Chondrocyte (in vitro differentiated cells): ENCODE measurements around the gene RAD17. TPM values are rescaled to one million over a fixed set of nuclear protein-coding genes. Genes with fewer than 3 reads are reported as not detected.
A peak's percentile ranks its signal among the peaks of the same experiment; 100 is the strongest.

Source experiments
- DNase-seq: peaks from one replicate; pipeline ENCODE4 v3.0.0; 2021; ENCODE audit warnings: mixed read lengths, low spot score
- H3K27ac Mint-ChIP-seq: one replicate; pipeline ENCODE4 v1.8.0; 2021; ENCODE audit warnings: mild to moderate bottlenecking, moderate library complexity, mixed read lengths; ENCODE audit not compliant: unreplicated experiment
- H3K27me3 Mint-ChIP-seq: 2 replicates; pipeline ENCODE4 v1.8.0; 2021; ENCODE audit warnings: low read depth, mixed read lengths
- H3K36me3 Mint-ChIP-seq: 2 replicates; pipeline ENCODE4 v1.8.0; 2021; ENCODE audit warnings: low read depth, mixed read lengths
- H3K4me1 Mint-ChIP-seq: 2 replicates; pipeline ENCODE4 v1.8.0; 2021; ENCODE audit warnings: low read depth, mild to moderate bottlenecking, mixed read lengths
- H3K4me3 Mint-ChIP-seq: one replicate; pipeline ENCODE4 v1.8.0; 2021; ENCODE audit warnings: mild to moderate bottlenecking, moderate library complexity, mixed read lengths; ENCODE audit not compliant: unreplicated experiment
- H3K9me3 Mint-ChIP-seq: 2 replicates; pipeline ENCODE4 v1.8.0; 2021; ENCODE audit warnings: low read depth, mixed read lengths
- CTCF ChIP-seq: fragments of 200-600 bp; sonication (generic); IDR thresholded peaks from 2 replicates; pipeline ENCODE4 v1.5.0; 2021; ENCODE audit warnings: antibody characterized with exemption, mild to moderate bottlenecking, moderate library complexity
- total RNA-seq: library from RNA; stranded (reverse); gene quantifications from 3 replicates; pipeline ENCODE4 v1.2.1, GENCODE V29; 2021

RAD17 gene
- total RNA-seq, 1 donor from 2014 or later = 25.3 TPM

DNA sequence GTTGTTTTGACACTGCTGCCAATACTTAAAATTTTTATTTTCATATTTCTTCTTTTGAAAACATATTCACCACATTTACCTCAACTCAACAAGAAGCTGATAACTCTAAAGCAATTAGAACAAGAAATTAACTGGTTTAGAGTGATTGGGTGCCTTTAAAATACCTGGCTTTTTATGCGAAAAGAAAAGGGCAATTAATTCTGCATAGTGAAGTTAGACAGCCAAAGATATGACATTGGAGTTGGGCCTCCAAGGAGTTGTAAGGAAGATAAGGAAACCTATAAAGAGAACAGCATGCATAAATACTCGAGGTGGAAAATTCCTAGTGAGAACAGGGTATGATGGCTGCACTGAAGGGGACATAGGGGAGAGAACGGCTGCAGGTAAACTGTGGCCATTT, 9.9 kb upstream of the RAD17 start:
- Mint-ChIP-seq H3K36me3 (peaks cover 6% of the 10 kb centered on the region), H3K27me3 (no peaks in the 10 kb centered on the region), H3K4me3 (no peak overlapping the region), H3K4me1 (peaks cover 4% of the 10 kb centered on the region), H3K9me3 (no peaks in the 10 kb centered on the region), H3K27ac (no peak overlapping the region)
- DNase-seq = no peak
- TF ChIP-seq CTCF = no peak

DNA sequence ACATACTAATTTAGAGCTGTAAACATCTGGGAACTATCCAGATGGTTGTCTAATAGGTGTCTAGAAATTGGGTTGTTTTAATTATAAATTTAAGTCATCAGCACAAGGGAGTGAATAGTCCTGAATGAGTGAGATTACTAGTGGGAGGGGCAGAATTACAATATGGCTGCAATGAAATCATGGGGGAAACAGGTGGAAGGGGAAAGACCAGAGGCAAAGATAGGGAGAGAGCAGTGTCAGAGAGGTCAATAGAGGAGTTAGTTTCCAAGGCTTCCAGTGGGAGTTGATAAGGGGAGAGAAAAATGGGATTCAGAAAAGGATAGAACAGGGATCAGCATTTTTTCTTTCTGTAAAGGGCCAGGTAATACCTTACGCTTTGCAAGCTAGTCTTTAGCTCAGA, 9.2 kb upstream of the RAD17 start:
- H3K36me3 Mint-ChIP-seq = peaks cover 11% of the 10 kb centered on the region
- no peak for DNase-seq
- no peak for TF ChIP-seq CTCF
- no peaks in the 10 kb centered on the region for H3K9me3 Mint-ChIP-seq
- peaks cover 4% of the 10 kb centered on the region for H3K4me1 Mint-ChIP-seq
- no peak overlapping the region for H3K4me3 Mint-ChIP-seq
- no peaks in the 10 kb centered on the region for H3K27me3 Mint-ChIP-seq
- H3K27ac Mint-ChIP-seq = no peak overlapping the region

DNA sequence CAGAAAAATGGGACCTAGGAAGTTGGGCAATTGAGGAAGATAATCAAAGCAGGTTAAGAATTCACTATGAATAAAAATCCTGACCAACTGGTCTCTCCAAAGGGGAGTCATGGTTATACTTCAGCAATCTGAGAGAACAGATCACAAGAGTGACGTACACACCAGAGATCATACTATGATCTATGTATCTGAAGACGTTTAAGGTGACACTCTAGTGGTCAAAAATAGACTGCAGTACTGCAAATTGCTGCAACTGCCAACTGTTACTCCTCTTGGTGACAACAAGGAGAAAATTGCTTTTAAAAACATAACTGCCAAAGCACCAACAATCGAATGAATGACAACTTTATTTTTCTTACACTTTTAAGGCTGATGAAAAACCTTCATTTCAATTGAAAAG, 5.2 kb upstream of the RAD17 start:
- peak; percentile 71 for TF ChIP-seq CTCF
- no peak overlapping the region for H3K4me3 Mint-ChIP-seq
- H3K9me3 Mint-ChIP-seq = no peaks in the 10 kb centered on the region
- no peak overlapping the region for H3K27ac Mint-ChIP-seq
- no peaks in the 10 kb centered on the region for H3K27me3 Mint-ChIP-seq
- H3K36me3 Mint-ChIP-seq = peaks cover 13% of the 10 kb centered on the region
- H3K4me1 Mint-ChIP-seq = peaks cover 18% of the 10 kb centered on the region
- DNase-seq = no peak

GRCh38 chr5:69364850-69365249, 4.8 kb upstream of the RAD17 start:
- Mint-ChIP-seq H3K4me3 (no peak overlapping the region), H3K27me3 (no peaks in the 10 kb centered on the region), H3K36me3 (peaks cover 13% of the 10 kb centered on the region), H3K27ac (no peak overlapping the region), H3K9me3 (no peaks in the 10 kb centered on the region), H3K4me1 (peaks cover 18% of the 10 kb centered on the region)
- no peak for TF ChIP-seq CTCF
- no peak for DNase-seq

DNA sequence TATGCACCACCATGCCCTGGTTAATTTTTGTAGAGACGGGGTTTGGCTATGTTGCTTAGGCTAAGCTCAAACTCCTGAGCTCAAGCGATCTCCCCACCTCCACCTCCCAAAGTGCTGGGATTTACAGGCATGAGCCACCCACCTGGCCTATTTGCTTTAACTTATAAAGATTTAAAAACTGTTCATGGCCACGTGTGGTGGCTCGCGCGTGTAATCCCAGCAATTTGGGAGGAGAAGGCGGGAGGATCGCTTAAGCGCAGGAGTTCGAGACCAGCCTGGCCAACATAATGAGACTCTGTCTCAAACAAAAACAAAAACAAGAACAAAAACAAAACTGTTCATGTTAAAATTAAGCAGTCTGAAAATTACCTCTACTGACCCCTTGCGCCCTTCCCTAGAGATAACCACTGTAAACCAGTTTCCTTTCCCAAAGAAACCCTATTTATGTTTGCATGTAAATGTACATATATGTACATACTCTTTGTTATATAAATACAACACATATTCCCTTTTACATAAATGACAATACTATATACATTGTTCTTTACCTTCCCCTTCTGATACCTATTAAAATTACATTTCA, 1.8 kb upstream of the RAD17 start:
- Mint-ChIP-seq H3K4me3 (peak overlapping the region; percentile 83), H3K27ac (peak overlapping the region; percentile 96), H3K9me3 (no peaks in the 10 kb centered on the region), H3K27me3 (no peaks in the 10 kb centered on the region), H3K36me3 (peaks cover 12% of the 10 kb centered on the region), H3K4me1 (peaks cover 36% of the 10 kb centered on the region)
- no peak for TF ChIP-seq CTCF
- no peak for DNase-seq
